H1 (cell line): ENCODE data around the gene ATG7. TPM values are rescaled to one million over a fixed set of nuclear protein-coding genes. Genes with fewer than 3 reads are reported as not detected.
A peak's percentile ranks its signal among the peaks of the same experiment; 100 is the strongest.

ENCODE experiments used
- CTCF ChIA-PET: fragments of 300-600 bp; sonication (Branson Sonifier 250); formaldehyde crosslinking; loops from one replicate; lab custom pipeline; 2021; ENCODE audit not compliant: partially characterized antibody; lab: Charles Lee
- POLR2A ChIA-PET: fragments of 300-600 bp; sonication (Branson Sonifier 250); formaldehyde crosslinking; loops from one replicate; lab custom pipeline; 2021; ENCODE audit warnings: inconsistent platforms; ENCODE audit not compliant: partially characterized antibody; lab: Charles Lee
- DNase-seq, 2 experiments: peaks; one replicate each; pipeline versions ENCODE4 v3.0.0 to v3.0.0-alpha.2; 2010 to 2022; ENCODE audit warnings: low spot score in 2 of 2, low read depth in 1 of 2, mixed read lengths in 1 of 2
- FAIRE-seq: peaks from 2 replicates; lab custom pipeline; 2011; peaks lifted over from hg19 to GRCh38; lab: Jason Lieb, UNC
- H2AFZ ChIP-seq: 2 replicates; pipeline ENCODE4 v1.8.1; 2012; ENCODE audit warnings: low read length, inconsistent platforms
- H2AK5ac ChIP-seq: 2 replicates; pipeline ENCODE4 v1.6.1; 2013; ENCODE audit warnings: low read depth, low read length
- H2BK120ac ChIP-seq: replicated peaks from 2 replicates; pipeline ENCODE3; 2013; ENCODE audit warnings: low read depth, low read length, inconsistent platforms
- H2BK12ac ChIP-seq: 2 replicates; pipeline ENCODE4 v1.6.1; 2013; ENCODE audit warnings: low read depth, low read length
- H2BK15ac ChIP-seq: 2 replicates; pipeline ENCODE4 v1.6.1; 2013; ENCODE audit warnings: low read length
- H2BK20ac ChIP-seq: 2 replicates; pipeline ENCODE4 v1.6.1; 2013; ENCODE audit warnings: low read length
- H2BK5ac ChIP-seq: 2 replicates; pipeline ENCODE4 v1.6.1; 2013; ENCODE audit warnings: low read depth, low read length
- H3K14ac ChIP-seq: 2 replicates; pipeline ENCODE4 v1.6.1; 2013; ENCODE audit warnings: inconsistent platforms; ENCODE audit not compliant: insufficient read length
- H3K18ac ChIP-seq: 2 replicates; pipeline ENCODE4 v1.6.1; 2013; ENCODE audit warnings: low read length; ENCODE audit errors: extremely low read depth
- H3K23ac ChIP-seq: 2 replicates; pipeline ENCODE4 v1.6.1; 2013; ENCODE audit warnings: inconsistent platforms; ENCODE audit not compliant: insufficient read length
- H3K23me2 ChIP-seq: 2 replicates; pipeline ENCODE4 v1.6.1; 2013; ENCODE audit warnings: low read depth, low read length
- H3K27ac ChIP-seq: 2 replicates; pipeline ENCODE4 v1.6.1; 2011; ENCODE audit warnings: low read depth, low read length, inconsistent platforms
- H3K27me3 ChIP-seq, 4 experiments: replicated peaks in 1 of 4; 1 replicate in 1 of 4; 2 replicates in 3 of 4; pipeline versions ENCODE4 v1.6.1 to v1.8.1; 2011 to 2013; ENCODE audit warnings: low read length in 3 of 4, mild to moderate bottlenecking in 3 of 4, inconsistent platforms in 2 of 4, mixed read lengths in 2 of 4, moderate library complexity in 1 of 4; ENCODE audit not compliant: control insufficient read depth in 3 of 4, insufficient read depth in 3 of 4; ENCODE audit errors: extremely low read depth in 1 of 4
- H3K36me3 ChIP-seq, 4 experiments: 2 replicates each; pipeline versions ENCODE4 v1.6.1 to v1.8.1; 2011 to 2013; ENCODE audit warnings: mild to moderate bottlenecking in 4 of 4, low read length in 3 of 4, moderate library complexity in 2 of 4, control low read depth in 1 of 4, inconsistent platforms in 1 of 4; ENCODE audit not compliant: insufficient read depth in 4 of 4, control insufficient read depth in 2 of 4
- H3K4ac ChIP-seq: replicated peaks from 2 replicates; pipeline ENCODE3; 2013; ENCODE audit warnings: low read length, low read depth, mixed read lengths, inconsistent platforms; ENCODE audit not compliant: insufficient read length
- H3K4me1 ChIP-seq, 4 experiments: replicated peaks in 1 of 4; 1 replicate in 1 of 4; 2 replicates in 3 of 4; pipeline versions ENCODE4 v1.6.1 to v1.8.1; 2011 to 2013; ENCODE audit warnings: low read length in 3 of 4, inconsistent platforms in 2 of 4, mixed read lengths in 1 of 4; ENCODE audit not compliant: insufficient read depth in 4 of 4, control insufficient read depth in 3 of 4
- H3K4me2 ChIP-seq, 2 experiments: 2 replicates each; pipeline versions ENCODE4 v1.6.1 to v1.8.1; 2011 to 2013; ENCODE audit warnings: low read depth in 2 of 2, low read length in 2 of 2, control low read depth in 1 of 2, inconsistent platforms in 1 of 2, mild to moderate bottlenecking in 1 of 2; ENCODE audit not compliant: insufficient read depth in 1 of 2
- H3K4me3 ChIP-seq, 4 experiments: fragments of 200-600, 300-600 bp in 1 of 4; sonication (generic), shearing (Covaris generic), sonication (Bioruptor Twin) in 1 of 4; 2 replicates each; pipeline versions ENCODE4 v1.5.1 to v1.8.1; 2011 to 2016; ENCODE audit warnings: low read length in 4 of 4, low read depth in 3 of 4, control low read depth in 2 of 4, inconsistent platforms in 2 of 4, mild to moderate bottlenecking in 2 of 4, mixed read lengths in 1 of 4, moderate library complexity in 1 of 4; ENCODE audit not compliant: insufficient read depth in 2 of 4; ENCODE audit errors: extremely low read depth in 1 of 4
- H3K56ac ChIP-seq: replicated peaks from 2 replicates; pipeline ENCODE3; 2013; ENCODE audit warnings: low read depth, mild to moderate bottlenecking, mixed read lengths, low read length, inconsistent platforms; ENCODE audit not compliant: insufficient read length
- H3K79me1 ChIP-seq: 2 replicates; pipeline ENCODE4 v1.6.1; 2013; ENCODE audit warnings: low read depth, low read length, control low read depth
- H3K79me2 ChIP-seq, 2 experiments: 2 replicates each; pipeline versions ENCODE4 v1.6.1 to v1.8.1; 2012 to 2013; ENCODE audit warnings: low read length in 2 of 2, mild to moderate bottlenecking in 2 of 2, inconsistent platforms in 1 of 2; ENCODE audit not compliant: insufficient read depth in 2 of 2, control insufficient read depth in 1 of 2
- H3K9ac ChIP-seq, 4 experiments: replicated peaks in 1 of 4; 1 replicate in 1 of 4; 2 replicates in 3 of 4; pipeline versions ENCODE4 v1.6.1 to v1.8.1; 2011 to 2013; ENCODE audit warnings: low read depth in 3 of 4, low read length in 3 of 4, control low read depth in 2 of 4, mild to moderate bottlenecking in 2 of 4, moderate library complexity in 2 of 4, inconsistent platforms in 1 of 4; ENCODE audit errors: extremely low read depth in 1 of 4
- H3K9me3 ChIP-seq, 2 experiments: 2 replicates each; pipeline versions ENCODE4 v1.6.1 to v1.8.1; 2012 to 2013; ENCODE audit warnings: mild to moderate bottlenecking in 2 of 2, moderate library complexity in 2 of 2, control low read depth in 1 of 2, inconsistent platforms in 1 of 2, low read depth in 1 of 2, low read length in 1 of 2, mixed read lengths in 1 of 2; ENCODE audit not compliant: insufficient read depth in 2 of 2
- H4K20me1 ChIP-seq, 2 experiments: replicated peaks in 1 of 2; 2 replicates each; pipeline versions ENCODE3 to v1.8.1; 2011 to 2013; ENCODE audit warnings: inconsistent platforms in 2 of 2, low read length in 2 of 2, mild to moderate bottlenecking in 1 of 2; ENCODE audit not compliant: insufficient read depth in 2 of 2, control insufficient read depth in 1 of 2
- H4K5ac ChIP-seq: 2 replicates; pipeline ENCODE4 v1.6.1; 2013; ENCODE audit warnings: low read length, low read depth, mixed read lengths, inconsistent platforms; ENCODE audit not compliant: insufficient read length
- H4K8ac ChIP-seq: 2 replicates; pipeline ENCODE4 v1.8.0; 2013; ENCODE audit warnings: mild to moderate bottlenecking, moderate library complexity, low read length, inconsistent platforms; ENCODE audit not compliant: insufficient read depth; ENCODE audit errors: extremely low read depth
- H4K91ac ChIP-seq: replicated peaks from 2 replicates; pipeline ENCODE3; 2013; ENCODE audit warnings: low read length, mixed read lengths, inconsistent platforms; ENCODE audit not compliant: insufficient read length
- YY1 ChIP-seq: IDR thresholded peaks from 2 replicates; pipeline ENCODE4 v1.6.1; 2011; ENCODE audit warnings: low read depth, mild to moderate bottlenecking, low read length
- WGBS, 2 experiments: shearing (Covaris generic) in 1 of 2; methylation state at CpG; one replicate each; pipeline versions ENCODE4 v1.1.6 to v1.1.7; 2013 to 2015; ENCODE audit warnings: low lambda C conversion rate in 2 of 2, mixed read lengths in 2 of 2, inconsistent platforms in 1 of 2, low coverage in 1 of 2, missing lambda C conversion rate in 1 of 2; ENCODE audit not compliant: insufficient replicate concordance in 2 of 2, insufficient coverage in 1 of 2, insufficient read length in 1 of 2; ENCODE audit errors: extremely low coverage in 1 of 2, missing lambda C conversion rate in 1 of 2; 5-methylcytosine and 5-hydroxymethylcytosine counted together
- polyA plus RNA-seq, 7 experiments: library from polyadenylated mRNA; depleted of rRNA in 3 of 7; stranded (reverse) in 5 of 7; unstranded in 2 of 7; fragments of >200 nt in 5 of 7; fragments of 200-250 nt in 2 of 7; gene quantifications; 1 replicate in 5 of 7; 2 replicates in 1 of 7; 4 replicates in 1 of 7; pipeline versions ENCODE4 v1.2.1 to v1.2.3, GENCODE V29; 2011 to 2013; ENCODE audit warnings: missing spikeins in 2 of 7, mixed read lengths in 2 of 7
- total RNA-seq: library from RNA; stranded (reverse); fragmentation: NEBNext Ultra II Directional; extraction: Animal tissue kit (Norgen Biotek cat#: 25700); gene quantifications from 2 replicates; pipeline ENCODE4 v1.2.1, GENCODE V29; 2021

ATG7 gene
- total and polyA plus RNA-seq, 2 of the 8 experiments (the other 6 are each of a cell fraction or from before 2014, with no cell fraction given) = 15.0 to 19.1 TPM

- H2BK20ac ChIP-seq = no peak overlapping the region
- no peak overlapping the region for H3K4me3 ChIP-seq
- no peak overlapping the region for H3K27ac ChIP-seq
- no peaks in the 10 kb centered on the region for H3K79me2 ChIP-seq
- no peaks in the 10 kb centered on the region for H3K36me3 ChIP-seq
- H3K9ac ChIP-seq = no peak overlapping the region
- no peak overlapping the region for H4K8ac ChIP-seq
- no peak overlapping the region for H4K5ac ChIP-seq
- peak overlapping the region; percentile 23; the same call in 1 of the 2 replicates for H2BK15ac ChIP-seq
- peaks cover 0 to 12% (median 8%) of the 10 kb centered on the region in 4 experiments; a peak in 3 of 7 replicates for H3K4me1 ChIP-seq
- H4K20me1 ChIP-seq = no peaks in the 10 kb centered on the region
- no peaks in the 10 kb centered on the region for H3K27me3 ChIP-seq
- POLR2A ChIA-PET = interaction anchor here (0.8 kb wide), 1 partner anchor 9 kb away, joined by 3 read pairs; no protein-coding TSS in a partner anchor
- H2BK12ac ChIP-seq = no peak overlapping the region
- no peak overlapping the region for H3K4ac ChIP-seq
- H2AFZ ChIP-seq = 0 out of 2 replicates have a peak overlapping the region, but pooled peaks have one; percentile 4
- H3K18ac ChIP-seq = no peak overlapping the region
- H4K91ac ChIP-seq = no peak overlapping the region
- H3K14ac ChIP-seq = no peak overlapping the region
- no peak overlapping the region for H2BK120ac ChIP-seq
- no peak overlapping the region for H2AK5ac ChIP-seq
- no peak overlapping the region for H2BK5ac ChIP-seq
- H3K56ac ChIP-seq = no peak overlapping the region
- H3K4me2 ChIP-seq = peak overlapping the region; percentile 26 to 41
- DNase-seq (no peak), FAIRE-seq (peak; percentile 76)
- H3K79me1 ChIP-seq = no peaks in the 10 kb centered on the region
- no peak overlapping the region for H3K23ac ChIP-seq
- H3K23me2 ChIP-seq = no peaks in the 10 kb centered on the region
- 46% methylated on average over 11 of the region's 11 CpGs; no CpG with 5 or more reads in 1 of the 2 experiments for WGBS, 2 experiments
- CTCF ChIA-PET = interaction anchor here (0.7 kb wide), 1 partner anchor 25 kb away, joined by 3 read pairs; no protein-coding TSS in a partner anchor
- H3K9me3 ChIP-seq = peaks cover 14 to 15% of the 10 kb centered on the region in 2 experiments; a peak in 3 of 4 replicates
- TF ChIP-seq YY1 = no peak
Observed at GRCh38 chr3:11495948-11496557, 223.9 kb downstream of the ATG7 start.
